ENCODE data around the gene MSANTD4. TPM values are rescaled to one million over a fixed set of nuclear protein-coding genes. Genes with fewer than 3 reads are reported as not detected.

MSANTD4 gene
- total and polyA plus RNA-seq, 2 experiments from 2014 or later, result 9.8 to 22.6 TPM

GRCh38 chr11:105968021-105968697 is 53.9 kb downstream of the MSANTD4 start:
- Histone ChIP-seq H3K27me3 (replicated peaks; ENCODE audit: insufficient read depth) (no peaks in the 10 kb centered on the region), H3K9ac (no peak overlapping the region)

DNA sequence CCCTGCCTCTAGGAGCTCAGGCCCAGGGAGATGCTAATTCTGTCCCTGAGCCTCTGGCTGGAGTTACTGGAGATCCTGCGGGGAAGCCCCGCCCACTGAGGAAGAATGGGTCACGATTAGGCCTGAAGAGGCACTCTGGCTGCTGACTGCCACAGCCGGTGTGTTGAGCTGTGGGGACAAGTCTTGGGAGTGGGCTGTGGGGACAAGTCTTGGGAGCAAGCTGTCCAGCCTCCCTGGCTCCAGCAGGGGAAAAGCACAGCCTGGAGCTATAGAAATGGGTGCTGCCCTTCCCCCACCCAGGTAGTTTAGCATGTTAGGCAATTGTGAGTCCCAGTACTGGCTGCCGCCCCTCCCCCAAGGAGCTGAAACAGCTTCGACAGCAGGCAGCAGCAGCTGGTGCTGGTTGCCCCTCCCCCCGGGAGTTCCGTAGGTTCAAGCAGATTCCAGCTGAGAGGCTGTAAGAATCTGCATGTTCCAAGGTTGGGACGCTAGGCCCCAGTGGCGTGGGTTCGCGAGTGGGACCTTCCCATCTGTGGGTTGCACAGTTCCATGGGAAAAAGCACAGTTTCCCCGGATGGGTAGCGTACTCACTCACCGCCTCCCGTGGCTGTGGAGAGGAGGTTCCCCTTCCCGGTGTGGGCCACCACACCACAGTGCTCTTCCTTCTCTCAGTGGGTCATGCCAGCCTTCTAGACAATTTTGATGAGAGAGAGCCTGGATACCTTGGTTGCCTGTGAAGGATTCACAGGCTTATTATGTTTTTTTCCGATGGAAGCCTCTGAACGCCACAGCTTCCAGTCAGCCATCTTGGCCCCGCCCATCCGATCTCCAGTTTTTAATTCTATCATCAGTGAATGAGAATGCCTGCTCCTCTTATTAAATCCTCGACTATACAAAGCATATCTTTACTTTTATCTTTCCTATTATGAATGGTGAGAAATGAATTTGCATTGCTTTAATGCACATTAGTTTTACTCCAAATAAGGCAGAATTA is 61.5 kb downstream of the MSANTD4 start:
- Histone ChIP-seq H3K79me2 (ENCODE audit: insufficient read depth) (no peaks in the 10 kb centered on the region), H3K4me3 (no peak overlapping the region), H3K36me3 (ENCODE audit: low read depth) (no peaks in the 10 kb centered on the region), H3K4me1 (ENCODE audit: insufficient read depth) (no peaks in the 10 kb centered on the region), H4K20me1 (ENCODE audit: insufficient read depth) (no peaks in the 10 kb centered on the region), H3K27ac (no peak overlapping the region), H3K4me2 (ENCODE audit: unreplicated experiment) (no peak overlapping the region), H3K9me3 (ENCODE audit: low read depth) (no peaks in the 10 kb centered on the region), H3F3A (ENCODE audit: insufficient read depth) (no peaks in the 10 kb centered on the region), H2AFZ (no peak overlapping the region; the same call in 1 of the 2 replicates), H3K9me2 (ENCODE audit: insufficient read depth) (no peaks in the 10 kb centered on the region), H3K27me3 (replicated peaks; ENCODE audit: insufficient read depth) (no peaks in the 10 kb centered on the region), H3K9ac (no peak overlapping the region)
- in situ Hi-C loops (cut with MboI), result no loop called here
- WGBS, 2 experiments (ENCODE audit: low coverage in 1 of 2, low lambda C conversion rate in 2 of 2, missing lambda C conversion rate in 2 of 2), result 67% methylated on average over 22 of the region's 22 CpGs
- no peak for DNase-seq
- TF ChIP-seq EZH2phosphoT487 (IDR thresholded peaks at IDR 0.05; ENCODE audit: insufficient read depth, low read depth), result no peak
- TF ChIP-seq EZH2 (IDR thresholded peaks at IDR 0.05; ENCODE audit: insufficient read depth, poor library complexity, severe bottlenecking), result no peak

More at GRCh38 chr11:105968021-105968697, 53.9 kb downstream of the MSANTD4 start:
- Histone ChIP-seq H3K4me3 (no peak overlapping the region), H3K4me1 (ENCODE audit: insufficient read depth) (no peaks in the 10 kb centered on the region), H3K9me2 (ENCODE audit: insufficient read depth) (no peaks in the 10 kb centered on the region), H3K4me2 (ENCODE audit: unreplicated experiment) (no peak overlapping the region), H3K79me2 (ENCODE audit: insufficient read depth) (no peaks in the 10 kb centered on the region), H3K27ac (no peak overlapping the region), H4K20me1 (ENCODE audit: insufficient read depth) (no peaks in the 10 kb centered on the region), H3F3A (ENCODE audit: insufficient read depth) (no peaks in the 10 kb centered on the region), H3K9me3 (ENCODE audit: low read depth) (no peaks in the 10 kb centered on the region), H2AFZ (no peak overlapping the region), H3K36me3 (ENCODE audit: low read depth) (no peaks in the 10 kb centered on the region)
- in situ Hi-C loops (cut with MboI), result no loop called here
- no peak for TF ChIP-seq EZH2phosphoT487 (IDR thresholded peaks at IDR 0.05; ENCODE audit: insufficient read depth, low read depth)
- TF ChIP-seq EZH2 (IDR thresholded peaks at IDR 0.05; ENCODE audit: insufficient read depth, poor library complexity, severe bottlenecking), result no peak
- WGBS, 2 experiments (ENCODE audit: low coverage in 1 of 2, low lambda C conversion rate in 2 of 2, missing lambda C conversion rate in 2 of 2), result 46 to 50% methylated on average over 3 of the region's 3 CpGs
- peak; percentile 5 for DNase-seq

Small RNA genes within 50 kb of the gene (small RNA-seq; reads per million reads assigned to genes)
- not detected for gene RNU6-277P (ENCODE audit: low read depth, low replicate concordance)

Other genes starting within 250 kb of the MSANTD4 start
- gene KBTBD3, start 55.1 kb upstream of the MSANTD4 start, total RNA-seq (2014; rRNA removed; shearing (Covaris generic)), result 1.3 and 3.6 TPM in 2 replicates
- 6.6 and 7.7 TPM in 2 replicates for gene KBTBD3, start 55.1 kb upstream of the MSANTD4 start, polyA plus RNA-seq (2016; fragmentation: Nextera tagmentation; extraction: Ambion mirVana)
- gene AASDHPPT, start 55.4 kb upstream of the MSANTD4 start, total RNA-seq (2014; rRNA removed; shearing (Covaris generic)), result 45.9 and 70.1 TPM in 2 replicates
- gene AASDHPPT, start 55.4 kb upstream of the MSANTD4 start, polyA plus RNA-seq (2016; fragmentation: Nextera tagmentation; extraction: Ambion mirVana), result 48.7 and 49.5 TPM in 2 replicates

Data from GM23248 (cell line).